Thyroid gland (tissue), 4 donors: ENCODE results near the gene HTR2A.

Experiments
- POLR2A ChIP-seq, 2 donors: fragments of 450-650 bp; IDR thresholded peaks; one replicate each; pipeline ENCODE4 v1.6.1; 2017; ENCODE audit warnings: antibody characterized with exemption in 2 of 2, mild to moderate bottlenecking in 2 of 2, moderate library complexity in 1 of 2
- TF ChIP-seq, protein P1 (sequence below), 6 experiments: fragments of 200-600 bp in 3 of 6; fragments of 450-650 bp in 3 of 6; sonication (generic) in 3 of 6; IDR thresholded peaks; one replicate each; pipeline ENCODE4 v1.5.1; 2016 to 2019; ENCODE audit warnings: antibody characterized with exemption in 6 of 6, mild to moderate bottlenecking in 2 of 6, inconsistent platforms in 1 of 6, moderate library complexity in 1 of 6

DNA sequence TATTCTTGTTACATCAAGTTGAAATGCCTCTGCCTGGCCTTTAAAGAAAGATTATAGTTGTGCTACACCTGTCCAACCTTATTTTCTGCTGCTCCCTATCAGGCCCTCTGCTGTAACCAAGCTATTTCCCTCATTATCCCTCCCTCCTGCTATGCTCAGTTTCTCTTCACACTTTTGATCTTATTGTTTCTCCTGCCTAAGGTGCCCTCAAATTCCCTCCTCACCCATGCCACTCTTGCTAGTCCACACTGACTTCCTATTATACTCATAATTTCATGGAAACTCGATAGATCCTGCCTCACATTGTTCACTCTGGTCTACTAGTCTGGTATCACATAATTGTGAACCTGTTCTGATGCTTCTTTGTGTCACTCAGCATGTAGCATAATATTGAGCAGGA, 80.5 kb downstream of the HTR2A start:
- TF ChIP-seq, protein P1, sequence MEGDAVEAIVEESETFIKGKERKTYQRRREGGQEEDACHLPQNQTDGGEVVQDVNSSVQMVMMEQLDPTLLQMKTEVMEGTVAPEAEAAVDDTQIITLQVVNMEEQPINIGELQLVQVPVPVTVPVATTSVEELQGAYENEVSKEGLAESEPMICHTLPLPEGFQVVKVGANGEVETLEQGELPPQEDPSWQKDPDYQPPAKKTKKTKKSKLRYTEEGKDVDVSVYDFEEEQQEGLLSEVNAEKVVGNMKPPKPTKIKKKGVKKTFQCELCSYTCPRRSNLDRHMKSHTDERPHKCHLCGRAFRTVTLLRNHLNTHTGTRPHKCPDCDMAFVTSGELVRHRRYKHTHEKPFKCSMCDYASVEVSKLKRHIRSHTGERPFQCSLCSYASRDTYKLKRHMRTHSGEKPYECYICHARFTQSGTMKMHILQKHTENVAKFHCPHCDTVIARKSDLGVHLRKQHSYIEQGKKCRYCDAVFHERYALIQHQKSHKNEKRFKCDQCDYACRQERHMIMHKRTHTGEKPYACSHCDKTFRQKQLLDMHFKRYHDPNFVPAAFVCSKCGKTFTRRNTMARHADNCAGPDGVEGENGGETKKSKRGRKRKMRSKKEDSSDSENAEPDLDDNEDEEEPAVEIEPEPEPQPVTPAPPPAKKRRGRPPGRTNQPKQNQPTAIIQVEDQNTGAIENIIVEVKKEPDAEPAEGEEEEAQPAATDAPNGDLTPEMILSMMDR (IDR thresholded peaks at IDR 0.05), result no peak
- no peak for TF ChIP-seq POLR2A (IDR thresholded peaks at IDR 0.05)
